Activated gamma-delta T cell treated with anti-CD3 and anti-CD28 coated beads, Interleukin-2, amount 50 U/mL, for 16 hours (primary cell): ENCODE data around the gene FBXW8.

Experiments
- DNase-seq: peaks from one replicate; pipeline ENCODE4 v3.0.0-alpha.2; 2020; ENCODE audit warnings: low read depth

The FBXW8 gene

DNA sequence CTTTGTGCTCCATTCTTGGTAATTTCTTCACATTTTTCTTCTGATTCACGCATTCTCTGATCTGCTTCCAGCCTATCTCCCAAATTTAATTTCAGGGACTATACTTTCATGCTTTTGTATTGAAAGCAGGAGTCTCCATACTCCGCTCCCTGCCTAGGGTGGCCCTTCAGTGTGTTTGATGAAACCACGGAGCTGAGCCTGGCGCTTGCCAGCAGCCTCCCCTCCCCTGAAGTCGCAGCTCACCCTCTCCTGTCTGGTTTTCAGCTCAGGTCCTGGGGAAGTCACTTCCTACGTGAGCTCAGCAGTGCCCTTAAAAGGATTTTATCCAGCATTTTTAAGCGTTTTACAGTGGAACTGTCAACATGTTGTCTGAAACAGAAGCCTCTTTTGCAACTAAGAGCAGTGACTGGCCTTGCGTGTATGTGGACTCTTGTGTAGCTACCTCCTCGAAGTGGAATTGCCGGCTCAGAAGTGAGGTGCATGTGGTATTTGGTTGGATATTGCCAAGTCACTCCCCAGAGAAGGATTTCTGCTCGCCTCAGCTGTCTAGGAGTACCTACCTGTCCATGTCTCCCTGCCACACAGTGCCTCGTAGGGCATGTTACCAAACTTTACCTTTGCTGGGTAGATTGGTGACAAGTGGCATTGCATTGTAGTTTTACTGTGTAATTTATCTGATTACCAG lies 109.9 kb downstream of the FBXW8 start:
- no peak for DNase-seq

DNA sequence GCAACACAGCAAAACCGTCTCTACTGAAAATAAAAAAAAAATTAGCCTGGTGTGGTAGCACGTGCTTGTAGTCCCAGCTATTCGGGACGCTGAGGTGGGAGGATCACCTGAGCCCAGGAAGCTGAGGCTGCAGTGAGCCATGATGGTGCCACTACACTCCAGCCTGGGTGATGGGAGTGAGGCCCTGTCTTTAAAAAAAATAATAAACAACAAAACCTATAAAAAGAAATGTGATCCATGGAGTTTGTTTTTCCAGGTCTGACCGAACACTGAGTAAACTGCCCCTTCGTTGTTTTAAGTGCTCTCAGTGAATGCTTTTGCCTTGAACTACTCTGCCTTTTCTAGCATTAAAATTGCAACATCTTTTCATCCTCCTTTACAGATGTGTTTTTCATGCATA lies 111.7 kb downstream of the FBXW8 start:
- no peak for DNase-seq

GRCh38 chr12:117023998-117024960 lies 113.5 kb downstream of the FBXW8 start:
- DNase-seq = no peak

DNA sequence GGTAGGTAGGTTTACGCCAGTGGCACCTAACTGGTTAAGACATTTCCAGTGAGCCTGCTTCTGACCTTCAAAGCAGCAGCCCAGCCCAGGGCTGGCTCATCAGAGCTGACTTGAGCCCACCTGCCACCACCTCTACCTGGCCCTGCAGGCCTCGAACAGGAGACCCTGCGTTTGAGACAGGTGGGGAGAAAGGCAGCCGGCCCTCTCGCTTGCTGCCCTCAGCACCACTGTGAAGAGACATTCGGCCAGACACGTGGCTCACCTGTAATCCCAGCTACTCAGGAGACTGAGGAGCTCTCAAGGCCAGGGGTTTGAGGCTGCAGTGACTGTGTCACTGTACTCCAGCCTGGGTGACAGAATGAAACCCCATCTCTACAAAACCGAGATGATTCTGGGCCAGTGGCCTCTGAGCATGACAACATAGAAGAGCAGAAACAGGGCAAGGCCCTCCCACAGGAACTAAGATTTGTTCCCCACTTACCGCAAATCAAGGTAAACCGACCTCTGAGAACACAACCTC lies 114.3 kb downstream of the FBXW8 start:
- DNase-seq = no peak

GRCh38 chr12:117025481-117026151 lies 114.9 kb downstream of the FBXW8 start:
- DNase-seq = peak; percentile 12

DNA sequence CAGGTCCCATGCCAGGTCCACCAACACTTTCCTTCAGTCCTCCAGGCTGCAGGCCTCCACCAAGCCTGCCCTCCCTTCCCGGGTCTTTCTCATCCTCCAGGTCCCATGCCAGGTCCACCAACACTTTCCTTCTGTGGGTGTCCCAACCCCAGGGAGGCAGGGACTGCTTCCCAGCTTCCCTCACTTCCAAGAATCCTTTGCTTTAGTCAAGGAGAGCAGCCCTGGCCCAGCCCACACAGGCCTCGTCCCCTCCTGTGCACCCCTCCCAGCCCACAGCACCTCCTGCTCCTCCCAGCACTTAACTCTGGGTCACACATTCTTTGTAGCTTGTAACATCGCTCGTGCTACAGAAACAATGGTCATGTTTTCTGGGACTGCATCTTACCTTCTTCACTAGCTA lies 115.6 kb downstream of the FBXW8 start:
- DNase-seq = no peak

GRCh38 chr12:117026921-117027250 lies 116.1 kb downstream of the FBXW8 start:
- DNase-seq = no peak

DNA sequence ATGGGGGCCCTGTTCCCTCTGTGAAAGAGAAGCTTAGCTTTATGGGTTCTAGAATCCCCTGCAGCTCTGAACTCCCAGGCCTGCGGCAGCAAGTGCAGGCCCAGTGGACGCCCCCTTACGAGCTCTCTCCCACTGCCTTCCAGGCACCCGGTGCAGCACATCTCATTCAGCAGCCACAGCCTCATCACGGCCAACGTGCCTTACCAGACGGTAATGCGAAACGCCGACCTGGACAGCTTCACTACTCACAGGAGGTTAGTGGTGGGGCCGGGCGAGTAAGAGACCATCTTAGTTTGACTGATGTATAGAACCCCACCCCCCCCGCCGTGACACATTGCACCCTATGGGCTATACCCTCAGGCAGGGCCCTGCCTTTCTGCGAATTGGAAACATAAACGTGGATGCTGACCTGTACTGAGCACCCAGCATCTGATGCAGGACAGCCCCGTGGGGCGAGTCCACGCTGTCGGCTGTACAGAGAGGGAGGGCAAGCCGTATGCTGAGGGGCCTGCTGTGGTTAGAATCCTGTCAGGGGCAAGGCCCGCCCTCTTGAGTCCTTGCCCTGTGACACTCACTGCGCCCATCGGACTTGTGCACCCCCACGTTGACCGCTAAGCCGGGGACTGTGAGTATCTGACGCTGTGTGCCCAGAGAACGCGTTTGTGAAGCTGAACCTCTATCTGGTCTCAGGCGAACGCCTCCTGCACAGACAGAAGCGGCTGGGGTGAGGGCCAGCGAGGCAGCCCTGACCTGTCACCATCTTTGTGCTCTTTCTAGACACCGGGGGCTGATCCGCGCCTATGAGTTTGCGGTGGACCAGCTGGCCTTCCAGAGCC lies 116.7 kb downstream of the FBXW8 start:
- no peak for DNase-seq

DNA sequence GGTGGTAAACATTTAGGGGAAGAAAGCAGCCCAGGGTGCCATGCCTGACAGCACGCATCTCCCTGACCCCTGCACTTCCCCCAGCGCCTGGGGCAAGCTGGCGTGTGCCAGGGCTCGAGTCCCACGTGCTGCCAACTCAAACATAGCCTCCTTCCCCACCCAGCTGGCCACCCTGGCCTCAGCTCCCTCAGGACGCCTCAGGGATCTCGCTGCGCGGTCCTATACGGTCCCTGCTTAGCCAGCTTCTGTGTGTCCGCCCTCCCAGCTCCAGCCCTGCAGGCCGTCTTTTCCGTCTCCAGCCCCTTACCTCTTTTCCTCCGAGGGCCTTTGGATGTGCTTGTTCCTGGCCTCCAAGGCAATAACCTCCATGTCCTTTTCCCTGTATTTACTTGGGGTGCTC lies 117.5 kb downstream of the FBXW8 start:
- no peak for DNase-seq

DNA sequence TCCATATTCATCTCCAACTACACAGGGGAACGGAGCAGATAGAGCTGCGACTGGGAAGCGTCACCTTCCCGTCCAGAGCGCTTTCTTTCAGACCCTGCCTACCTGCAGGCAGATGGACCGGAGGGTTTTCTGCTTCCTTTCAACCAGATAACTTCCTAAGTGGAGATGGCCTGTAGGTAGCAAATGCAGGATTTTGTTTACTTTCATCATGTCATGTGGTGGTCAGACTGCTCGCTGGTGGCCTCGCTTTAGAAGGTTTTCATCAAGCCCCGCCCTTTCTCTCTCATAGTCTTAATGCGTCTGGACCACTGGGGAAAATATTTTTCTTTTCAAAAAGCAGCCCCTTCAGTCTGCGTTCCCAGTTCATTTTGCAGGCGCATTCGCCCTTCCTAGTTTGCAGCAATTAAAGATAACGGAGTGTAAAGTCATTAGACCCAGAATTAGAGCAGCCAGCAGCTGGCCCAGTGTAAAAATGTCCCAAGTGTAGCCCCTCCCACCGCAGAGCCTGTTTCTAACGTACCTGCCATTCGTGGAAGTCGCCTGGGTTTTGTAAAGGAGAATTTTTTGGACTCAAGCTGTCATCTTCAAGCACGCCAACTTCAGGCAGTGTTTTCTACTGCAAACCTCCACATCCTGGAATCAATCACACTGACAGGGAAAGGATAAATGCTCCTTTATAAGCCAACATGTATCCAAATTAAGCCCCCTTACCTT lies 119.6 kb downstream of the FBXW8 start:
- no peak for DNase-seq

DNA sequence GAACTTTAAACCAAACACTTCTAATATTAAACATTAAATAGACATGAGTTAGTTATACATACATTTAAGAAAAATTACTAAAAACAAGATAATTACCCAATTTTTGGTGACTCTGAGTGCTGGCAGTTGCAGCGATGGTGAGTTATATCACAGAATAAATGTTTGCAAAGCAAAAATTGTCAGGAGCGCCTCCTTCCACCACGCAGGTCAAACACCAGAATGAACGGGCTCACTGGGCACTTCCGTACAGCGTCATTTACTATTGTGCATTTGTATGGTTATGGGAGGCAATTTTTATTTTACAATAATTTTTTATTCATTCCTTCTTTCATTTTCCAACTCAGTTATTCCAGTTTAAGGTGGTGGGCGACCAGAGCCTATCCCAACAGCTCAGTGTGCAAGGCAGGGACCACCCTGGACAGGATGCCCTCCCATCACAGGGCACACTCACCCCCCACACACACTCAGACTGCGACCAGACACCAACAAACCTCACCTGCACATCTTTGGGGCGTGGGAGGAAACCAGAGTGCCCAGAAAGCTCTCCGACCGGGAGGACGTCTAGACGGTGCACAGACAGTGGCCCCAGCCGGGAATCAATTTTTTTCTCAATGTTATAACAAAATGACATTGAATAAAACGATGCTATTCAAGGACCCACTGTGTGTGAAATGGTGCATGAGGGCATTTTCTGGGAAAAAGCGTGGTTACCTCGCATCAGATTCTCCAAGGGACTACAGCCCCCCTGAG lies 121.3 kb downstream of the FBXW8 start:
- no peak for DNase-seq

DNA sequence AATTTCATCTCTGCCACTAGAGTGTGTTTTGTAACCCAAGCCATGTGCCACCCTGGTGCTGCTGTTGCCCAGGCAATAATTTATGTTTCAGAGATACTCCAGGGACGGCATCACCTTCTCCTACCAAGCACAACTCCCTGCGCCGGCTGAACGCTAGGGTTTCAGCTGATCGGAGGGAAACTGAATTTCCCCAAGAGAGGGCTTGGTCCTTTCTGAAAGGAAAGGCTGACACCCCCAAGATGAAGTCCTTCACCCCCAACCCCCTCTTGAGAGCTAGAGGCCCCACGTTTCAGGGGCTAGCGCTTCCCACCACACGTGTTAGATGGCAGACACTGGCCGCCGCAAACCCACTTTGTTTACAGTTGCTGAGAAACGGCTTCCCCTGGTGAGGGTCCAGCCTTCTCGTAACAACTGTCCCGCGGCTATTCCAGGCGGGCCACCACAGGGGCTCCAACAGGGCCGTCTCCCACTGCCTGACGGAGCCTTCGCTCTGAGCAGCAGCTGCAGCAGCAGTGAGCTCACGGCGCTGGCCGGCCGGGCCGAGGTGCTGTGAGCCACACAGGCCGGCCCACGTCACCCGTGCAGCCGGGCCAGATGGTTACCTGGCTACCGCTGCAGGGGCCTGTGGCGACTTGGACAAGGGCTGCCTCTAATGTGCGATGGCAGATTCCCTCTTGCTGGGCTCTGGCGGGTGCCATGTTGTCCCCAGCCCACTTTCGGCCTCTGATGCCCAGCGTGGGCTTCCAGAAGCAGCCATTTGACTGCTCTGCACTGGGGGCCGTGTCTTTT lies 122.0 kb downstream of the FBXW8 start:
- DNase-seq = no peak

DNA sequence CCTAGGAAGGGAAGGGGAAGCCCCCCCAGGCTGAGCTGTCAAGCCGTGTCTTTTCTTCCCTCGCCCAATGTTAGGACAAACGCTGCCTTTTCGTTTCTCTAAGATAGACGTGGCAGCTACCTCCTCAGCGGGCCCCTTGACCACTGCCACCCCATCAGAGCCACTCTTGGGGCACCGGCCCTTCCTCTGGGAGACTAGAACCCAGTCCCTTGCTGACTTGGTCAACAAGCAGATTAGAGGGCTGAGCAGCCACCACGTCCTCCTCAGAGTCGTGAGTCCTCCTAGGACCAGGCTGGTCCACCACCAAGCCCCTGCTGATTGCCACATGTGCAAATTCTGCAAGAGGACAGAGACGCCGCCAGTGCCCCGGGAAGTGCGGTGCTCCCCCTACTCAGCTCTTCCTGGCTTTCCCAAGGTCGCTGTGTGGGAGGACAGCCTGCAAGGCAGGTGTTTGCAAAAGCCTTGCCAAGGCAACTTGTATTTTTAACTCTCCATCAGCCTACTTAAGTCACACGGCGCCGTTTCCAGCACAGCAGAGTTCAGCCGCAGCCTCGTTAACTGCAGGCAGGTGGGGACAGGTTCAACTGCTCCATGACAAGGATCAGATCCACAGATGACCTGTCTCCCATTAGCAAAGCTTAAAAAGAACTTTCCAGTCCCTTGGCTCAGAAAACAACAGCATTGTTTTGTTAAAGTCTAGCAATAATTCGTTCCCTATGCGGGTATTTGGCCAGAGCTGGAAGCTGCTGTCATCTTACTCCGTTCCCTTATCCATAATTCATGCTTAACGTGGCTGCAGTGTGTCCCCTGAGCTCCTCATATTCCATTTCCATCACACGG lies 122.9 kb downstream of the FBXW8 start:
- no peak for DNase-seq

DNA sequence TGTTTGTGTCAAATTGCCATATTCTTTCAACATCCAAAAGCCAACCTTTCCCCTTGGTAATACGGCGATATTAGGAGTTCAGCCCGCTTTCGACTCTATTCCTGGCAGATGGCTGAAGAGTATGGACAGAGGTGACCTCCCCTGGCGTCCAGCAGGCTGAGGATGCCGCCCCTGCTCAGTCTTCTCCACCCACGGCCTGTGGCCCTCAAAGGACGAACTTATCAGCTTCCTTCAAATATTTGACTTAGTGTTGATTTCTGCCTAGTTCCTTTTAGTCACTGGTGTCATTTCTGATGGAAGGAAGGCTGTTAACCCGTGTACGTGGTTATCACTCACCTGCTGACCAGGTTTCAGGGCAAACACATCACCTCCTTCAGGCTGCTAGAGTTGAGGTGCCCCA lies 123.5 kb downstream of the FBXW8 start:
- DNase-seq = no peak

GRCh38 chr12:117034701-117035151 lies 124.0 kb downstream of the FBXW8 start:
- no peak for DNase-seq

- no peak for DNase-seq
Observed at GRCh38 chr12:117035287-117035686, 124.5 kb downstream of the FBXW8 start.

DNA sequence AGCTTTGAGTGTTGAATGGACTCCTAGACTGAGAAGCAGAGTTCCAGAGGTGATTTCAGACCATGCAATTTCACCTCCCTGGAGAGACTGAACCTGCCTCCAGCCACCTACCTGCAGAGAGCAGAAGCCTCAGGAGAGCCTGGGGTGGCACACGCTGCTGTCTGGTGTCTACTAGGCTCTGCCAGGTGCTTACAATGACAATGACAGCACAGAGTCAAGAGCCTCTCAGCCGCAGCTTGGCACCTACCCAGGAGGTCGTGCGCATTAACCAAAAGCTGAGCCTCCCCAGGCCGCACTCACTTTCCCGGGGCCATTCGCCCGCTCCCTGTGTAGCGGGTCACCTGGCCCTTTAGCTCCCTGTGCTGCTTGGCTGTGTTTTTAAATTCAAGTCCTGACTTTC lies 125.3 kb downstream of the FBXW8 start:
- DNase-seq = no peak

DNA sequence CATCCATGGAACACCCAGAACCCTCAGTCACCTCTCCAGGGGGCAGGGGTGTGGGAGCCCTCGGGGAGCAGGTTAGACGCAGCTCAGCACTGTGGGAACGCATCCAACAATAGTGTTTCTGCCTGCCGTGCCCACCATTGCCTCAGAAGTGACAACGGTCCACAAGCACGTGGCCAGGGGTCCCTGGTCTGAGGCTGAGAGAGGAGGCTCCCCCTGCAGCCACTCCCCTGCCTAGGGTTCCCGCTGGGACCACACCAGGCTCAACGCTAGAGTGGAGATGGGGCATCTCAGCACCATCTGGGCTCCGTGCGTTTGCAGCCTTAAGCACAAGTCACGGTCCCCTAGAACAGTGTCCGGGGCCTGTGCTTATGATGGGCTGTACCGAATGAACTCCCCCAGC lies 125.8 kb downstream of the FBXW8 start:
- no peak for DNase-seq
